Measurements from ENCODE around the gene PRPH. TPM values are rescaled to one million over a fixed set of nuclear protein-coding genes. Genes with fewer than 3 reads are reported as not detected.

Gene PRPH
- total and polyA plus RNA-seq, 10 of the 15 experiments (the other 5 are each of a cell fraction or from before 2014, with no cell fraction given) = 0.09 to 0.45 (median 0.19) TPM; not detected in 3

DNA sequence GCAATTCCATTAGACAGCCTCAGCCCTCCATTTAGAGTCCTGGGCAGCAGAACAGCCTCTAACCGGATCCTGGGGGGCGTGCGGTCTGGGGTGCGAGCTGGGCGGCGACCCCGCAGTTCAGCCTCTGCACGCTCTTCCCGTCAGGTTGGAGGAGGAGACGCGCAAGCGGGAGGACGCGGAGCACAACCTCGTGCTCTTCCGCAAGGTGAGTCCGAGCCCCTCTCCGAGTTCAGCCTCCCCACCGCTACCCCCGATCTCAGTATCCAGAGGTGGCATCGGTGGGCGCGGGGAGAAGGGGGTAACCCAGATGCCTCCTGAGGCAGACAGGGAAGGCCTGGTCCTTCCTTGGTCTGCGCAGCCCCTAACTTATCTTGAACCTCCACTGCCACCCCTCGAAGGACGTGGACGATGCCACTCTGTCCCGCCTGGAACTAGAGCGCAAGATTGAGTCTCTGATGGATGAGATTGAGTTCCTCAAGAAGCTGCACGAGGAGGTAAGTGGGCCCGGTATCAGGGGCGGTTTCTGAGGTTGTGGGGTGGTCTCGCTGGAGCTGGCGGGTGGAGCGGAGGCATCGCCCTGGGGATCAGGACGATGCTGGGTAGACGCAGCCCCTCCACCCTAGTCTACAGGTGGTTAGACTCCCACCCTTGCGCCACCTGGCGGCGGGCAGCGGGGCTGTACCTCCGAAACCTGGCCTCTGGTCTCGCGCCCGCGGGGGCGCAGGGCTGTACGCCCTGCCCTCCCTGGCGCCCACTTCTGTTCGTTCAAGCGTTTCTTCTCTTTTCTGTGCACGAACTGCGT is 1.3 kb downstream of the PRPH start:
- no peaks in the 10 kb centered on the region for H3K9me3 ChIP-seq (replicated peaks; ENCODE audit: control insufficient read depth, insufficient read depth, low read length)
- FAIRE-seq (peak; percentile 47), DNase-seq (ENCODE audit: low read depth, low spot score) (no peak), ATAC-seq (peak; percentile 89)
- SMC1A ChIA-PET (ENCODE audit: uncharacterized antibody, unreplicated experiment) = no interaction called here
- no peak overlapping the region for H2AFZ ChIP-seq (ENCODE audit: control insufficient read depth, low read depth, low read length)
- no TSS peak for BruUV-seq (replicated peaks)
- peak overlapping the region; percentile 40; the same call in 1 of the 2 replicates for H3K4me3 ChIP-seq
- in situ Hi-C loops (cut with MboI) (no loop called here), intact Hi-C loops (cut with micrococcal nuclease; ENCODE audit: unreplicated experiment) (no loop called here)
- RAD21 ChIA-PET (ENCODE audit: unreplicated experiment) = interaction anchor here (1.2 to 1.6 kb wide), 2 partner anchors 51 to 62 kb away, joined by 3 to 8 read pairs; partner anchors contain the start of gene DNAJC22
- 31% methylated on average over 52 of the region's 54 CpGs for WGBS (ENCODE audit: insufficient coverage, insufficient replicate concordance, low lambda C conversion rate, missing lambda C conversion rate)
- H3K36me3 ChIP-seq (ENCODE audit: control insufficient read depth in 2 of 2, insufficient read depth in 2 of 2, low read length in 1 of 2) = no peaks in the 10 kb centered on the region
- peaks cover 8% of the 10 kb centered on the region for H3K4me1 ChIP-seq (ENCODE audit: control insufficient read depth, insufficient read depth, low read length)
- TF ChIP-seq SUZ12 (IDR thresholded peaks at IDR 0.05; ENCODE audit: unreplicated experiment) (peak; percentile 31), SMAD1 (IDR thresholded peaks at IDR 0.05; ENCODE audit: low read depth, partially characterized antibody) (no peak), TCF12 (IDR thresholded peaks at IDR 0.05; ENCODE audit: low read depth, low read length) (0 out of 2 replicates have a peak, but pooled peaks have one; percentile 28), EGR1 (IDR thresholded peaks at IDR 0.05; ENCODE audit: borderline replicate concordance in 1 of 2, low read depth in 2 of 2, low read length in 2 of 2) (peak in 1 of 2 experiments; percentile 58; a peak in 1 of 3 replicates), RUNX3 (IDR thresholded peaks at IDR 0.05; ENCODE audit: low read length) (peak; percentile 40)
- TF ChIP-seq, protein P1, sequence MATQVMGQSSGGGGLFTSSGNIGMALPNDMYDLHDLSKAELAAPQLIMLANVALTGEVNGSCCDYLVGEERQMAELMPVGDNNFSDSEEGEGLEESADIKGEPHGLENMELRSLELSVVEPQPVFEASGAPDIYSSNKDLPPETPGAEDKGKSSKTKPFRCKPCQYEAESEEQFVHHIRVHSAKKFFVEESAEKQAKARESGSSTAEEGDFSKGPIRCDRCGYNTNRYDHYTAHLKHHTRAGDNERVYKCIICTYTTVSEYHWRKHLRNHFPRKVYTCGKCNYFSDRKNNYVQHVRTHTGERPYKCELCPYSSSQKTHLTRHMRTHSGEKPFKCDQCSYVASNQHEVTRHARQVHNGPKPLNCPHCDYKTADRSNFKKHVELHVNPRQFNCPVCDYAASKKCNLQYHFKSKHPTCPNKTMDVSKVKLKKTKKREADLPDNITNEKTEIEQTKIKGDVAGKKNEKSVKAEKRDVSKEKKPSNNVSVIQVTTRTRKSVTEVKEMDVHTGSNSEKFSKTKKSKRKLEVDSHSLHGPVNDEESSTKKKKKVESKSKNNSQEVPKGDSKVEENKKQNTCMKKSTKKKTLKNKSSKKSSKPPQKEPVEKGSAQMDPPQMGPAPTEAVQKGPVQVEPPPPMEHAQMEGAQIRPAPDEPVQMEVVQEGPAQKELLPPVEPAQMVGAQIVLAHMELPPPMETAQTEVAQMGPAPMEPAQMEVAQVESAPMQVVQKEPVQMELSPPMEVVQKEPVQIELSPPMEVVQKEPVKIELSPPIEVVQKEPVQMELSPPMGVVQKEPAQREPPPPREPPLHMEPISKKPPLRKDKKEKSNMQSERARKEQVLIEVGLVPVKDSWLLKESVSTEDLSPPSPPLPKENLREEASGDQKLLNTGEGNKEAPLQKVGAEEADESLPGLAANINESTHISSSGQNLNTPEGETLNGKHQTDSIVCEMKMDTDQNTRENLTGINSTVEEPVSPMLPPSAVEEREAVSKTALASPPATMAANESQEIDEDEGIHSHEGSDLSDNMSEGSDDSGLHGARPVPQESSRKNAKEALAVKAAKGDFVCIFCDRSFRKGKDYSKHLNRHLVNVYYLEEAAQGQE (IDR thresholded peaks at IDR 0.05; ENCODE audit: low read depth, low read length) = no peak
- TF ChIP-seq, protein P2, sequence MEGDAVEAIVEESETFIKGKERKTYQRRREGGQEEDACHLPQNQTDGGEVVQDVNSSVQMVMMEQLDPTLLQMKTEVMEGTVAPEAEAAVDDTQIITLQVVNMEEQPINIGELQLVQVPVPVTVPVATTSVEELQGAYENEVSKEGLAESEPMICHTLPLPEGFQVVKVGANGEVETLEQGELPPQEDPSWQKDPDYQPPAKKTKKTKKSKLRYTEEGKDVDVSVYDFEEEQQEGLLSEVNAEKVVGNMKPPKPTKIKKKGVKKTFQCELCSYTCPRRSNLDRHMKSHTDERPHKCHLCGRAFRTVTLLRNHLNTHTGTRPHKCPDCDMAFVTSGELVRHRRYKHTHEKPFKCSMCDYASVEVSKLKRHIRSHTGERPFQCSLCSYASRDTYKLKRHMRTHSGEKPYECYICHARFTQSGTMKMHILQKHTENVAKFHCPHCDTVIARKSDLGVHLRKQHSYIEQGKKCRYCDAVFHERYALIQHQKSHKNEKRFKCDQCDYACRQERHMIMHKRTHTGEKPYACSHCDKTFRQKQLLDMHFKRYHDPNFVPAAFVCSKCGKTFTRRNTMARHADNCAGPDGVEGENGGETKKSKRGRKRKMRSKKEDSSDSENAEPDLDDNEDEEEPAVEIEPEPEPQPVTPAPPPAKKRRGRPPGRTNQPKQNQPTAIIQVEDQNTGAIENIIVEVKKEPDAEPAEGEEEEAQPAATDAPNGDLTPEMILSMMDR (IDR thresholded peaks at IDR 0.05 in 2 of 3, conservative IDR thresholded peaks at IDR 0.05 in 1 of 3; ENCODE audit: control insufficient read depth in 2 of 3, extremely low read depth in 1 of 3, insufficient read depth in 1 of 3, low read depth in 3 of 3, low read length in 3 of 3) = peak; percentile 55 to 84 (median 77)
- POLR2A ChIA-PET = no interaction called here
- peaks cover 19 to 20% of the 10 kb centered on the region in 2 experiments for H3K27me3 ChIP-seq (replicated peaks in 1 of 2; ENCODE audit: control insufficient read depth in 2 of 2, insufficient read depth in 2 of 2, low read length in 1 of 2)
- CTCF ChIA-PET = interaction anchor here (0.6 to 16.2 kb wide), 14 partner anchors 7 to 103 kb away, joined by 3 to 231 read pairs (median 4); partner anchors contain the start of genes DNAJC22 and TROAP
- peak overlapping the region; percentile 90 for H3K4me2 ChIP-seq (ENCODE audit: control insufficient read depth, insufficient read depth)
- H4K20me1 ChIP-seq (ENCODE audit: control insufficient read depth, insufficient read depth) = no peaks in the 10 kb centered on the region
- H3K79me2 ChIP-seq (ENCODE audit: control insufficient read depth, insufficient read depth, low read length) = no peaks in the 10 kb centered on the region
- H3K27ac ChIP-seq (ENCODE audit: control insufficient read depth, insufficient read depth) = no peak overlapping the region
- H3K9ac ChIP-seq (ENCODE audit: control insufficient read depth, insufficient read depth, low read length) = no peak overlapping the region
